Measurements from ENCODE around the gene CCNI2. TPM values are rescaled to one million over a fixed set of nuclear protein-coding genes. Genes with fewer than 3 reads are reported as not detected.

CCNI2 gene
- total RNA-seq: 10 to 100 TPM in 1 of 2 experiments, 1 to 10 TPM in 1; 8.7 to 10.0 TPM

DNA sequence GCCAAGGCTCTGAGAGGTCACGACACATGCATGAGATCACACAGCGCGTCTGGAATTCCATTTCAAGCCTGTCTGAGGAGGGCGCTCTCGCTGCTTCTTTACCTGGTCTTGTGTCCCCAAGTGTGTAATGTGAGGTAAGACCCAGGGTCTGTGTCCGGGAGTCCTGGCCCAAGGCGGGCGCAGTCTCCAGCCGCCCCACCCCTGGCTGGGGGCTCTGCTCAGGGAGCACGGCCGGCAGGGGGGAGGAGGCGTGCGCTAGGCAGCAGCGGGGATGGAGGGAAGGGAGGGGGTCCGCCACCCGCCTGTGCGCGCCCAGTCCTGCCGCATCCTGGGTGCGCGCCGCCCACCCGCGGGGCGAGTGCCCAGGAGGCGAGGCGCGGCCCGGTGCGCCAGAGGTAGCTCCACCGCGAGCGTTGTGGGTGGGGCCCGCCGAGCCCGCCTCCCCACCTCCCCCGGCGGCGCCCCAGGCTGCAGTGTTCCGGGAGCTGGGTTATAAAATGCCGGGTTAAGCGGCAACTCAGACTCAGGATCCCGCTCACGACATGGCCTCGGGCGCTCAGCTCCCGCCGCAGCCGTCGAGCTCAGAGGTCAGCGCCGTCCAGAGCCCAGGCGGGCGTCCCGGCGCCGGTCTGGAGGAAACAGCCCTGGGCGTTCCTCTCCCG lies at the start of gene CCNI2:
Gene CCNI2, plus strand, starts transcription at position 473 of the 662 bp plus-strand sequence. Its CDS starts 70 bp downstream, at position 543.
- H3K4me1 Mint-ChIP-seq (ENCODE audit: low read depth): peaks cover 36% of the 10 kb centered on the region
- H3K27me3 Mint-ChIP-seq: peaks cover 10% of the 10 kb centered on the region
- peak; percentile 76 for ATAC-seq
- POLR2A ChIA-PET: interaction anchor here (0.6 to 3.4 kb wide), 7 partner anchors 10 to 251 kb away, joined by 3 to 23 read pairs (median 3); partner anchors contain the start of gene KIF3A
- CTCF ChIA-PET: interaction anchor here (0.7 to 3.8 kb wide), 17 partner anchors 7 to 221 kb away, joined by 3 to 36 read pairs (median 3); partner anchors contain the start of genes IL4, KIF3A and SEPTIN8
- H3K36me3 Mint-ChIP-seq (ENCODE audit: low read depth): peaks cover 13% of the 10 kb centered on the region
- intact Hi-C loops (cut with micrococcal nuclease): loop anchor here (5.0 kb wide), 1 partner anchor 75 kb away; no protein-coding TSS in a partner anchor
- H3K9me3 Mint-ChIP-seq: no peaks in the 10 kb centered on the region
- TF ChIP-seq, protein P1, sequence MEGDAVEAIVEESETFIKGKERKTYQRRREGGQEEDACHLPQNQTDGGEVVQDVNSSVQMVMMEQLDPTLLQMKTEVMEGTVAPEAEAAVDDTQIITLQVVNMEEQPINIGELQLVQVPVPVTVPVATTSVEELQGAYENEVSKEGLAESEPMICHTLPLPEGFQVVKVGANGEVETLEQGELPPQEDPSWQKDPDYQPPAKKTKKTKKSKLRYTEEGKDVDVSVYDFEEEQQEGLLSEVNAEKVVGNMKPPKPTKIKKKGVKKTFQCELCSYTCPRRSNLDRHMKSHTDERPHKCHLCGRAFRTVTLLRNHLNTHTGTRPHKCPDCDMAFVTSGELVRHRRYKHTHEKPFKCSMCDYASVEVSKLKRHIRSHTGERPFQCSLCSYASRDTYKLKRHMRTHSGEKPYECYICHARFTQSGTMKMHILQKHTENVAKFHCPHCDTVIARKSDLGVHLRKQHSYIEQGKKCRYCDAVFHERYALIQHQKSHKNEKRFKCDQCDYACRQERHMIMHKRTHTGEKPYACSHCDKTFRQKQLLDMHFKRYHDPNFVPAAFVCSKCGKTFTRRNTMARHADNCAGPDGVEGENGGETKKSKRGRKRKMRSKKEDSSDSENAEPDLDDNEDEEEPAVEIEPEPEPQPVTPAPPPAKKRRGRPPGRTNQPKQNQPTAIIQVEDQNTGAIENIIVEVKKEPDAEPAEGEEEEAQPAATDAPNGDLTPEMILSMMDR (IDR thresholded peaks at IDR 0.05): peak; percentile 68
- H3K4me3 Mint-ChIP-seq: peak within 1 kb of the TSS; percentile 75
- DNase-seq: peak; percentile 79
- H3K27ac Mint-ChIP-seq: peak within 1 kb of the TSS; percentile 75

GRCh38 chr5:132704875-132705274 lies 42.4 kb upstream of the CCNI2 start:
- no peaks in the 10 kb centered on the region for H3K27me3 Mint-ChIP-seq
- intact Hi-C loops (cut with micrococcal nuclease): no loop called here
- ChIA-PET POLR2A (interaction anchor here (1.1 kb wide), 1 partner anchor 47 kb away, joined by 3 read pairs; the partner anchor contains the start of gene IL13), CTCF (interaction anchor here (1.1 to 3.1 kb wide), 4 partner anchors 11 to 178 kb away, joined by 3 to 14 read pairs (median 4); no protein-coding TSS in a partner anchor)
- H3K27ac Mint-ChIP-seq: no peak overlapping the region
- H3K9me3 Mint-ChIP-seq: no peaks in the 10 kb centered on the region
- ATAC-seq: no peak
- DNase-seq: no peak
- peaks cover 6% of the 10 kb centered on the region for H3K4me1 Mint-ChIP-seq (ENCODE audit: low read depth)
- H3K4me3 Mint-ChIP-seq: no peak overlapping the region
- peaks cover 21% of the 10 kb centered on the region for H3K36me3 Mint-ChIP-seq (ENCODE audit: low read depth)
- TF ChIP-seq, protein P1 (IDR thresholded peaks at IDR 0.05): no peak

DNA sequence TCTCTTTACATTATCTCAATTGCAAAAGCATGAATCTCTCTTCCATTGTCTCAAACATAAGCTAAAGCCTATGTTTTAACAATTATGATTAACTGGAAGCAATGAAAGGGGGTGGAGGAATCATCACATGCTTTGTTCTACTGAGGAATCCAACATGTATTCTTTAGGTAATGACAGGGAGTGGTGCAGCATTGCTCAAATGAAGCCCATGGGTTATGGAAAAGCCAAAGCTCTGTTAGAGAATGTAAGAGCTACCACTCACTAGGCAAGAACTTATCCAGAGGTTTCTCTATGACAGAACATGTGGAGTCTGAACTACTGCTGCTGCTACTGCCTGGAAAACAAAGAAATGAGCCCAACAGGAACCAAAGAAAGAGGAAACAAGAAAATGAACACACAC lies 38.6 kb upstream of the CCNI2 start:
- Mint-ChIP-seq H3K27me3 (no peaks in the 10 kb centered on the region), H3K4me3 (no peak overlapping the region), H3K36me3 (ENCODE audit: low read depth) (peaks cover 4% of the 10 kb centered on the region), H3K27ac (no peak overlapping the region), H3K9me3 (no peaks in the 10 kb centered on the region), H3K4me1 (ENCODE audit: low read depth) (peaks cover 7% of the 10 kb centered on the region)
- POLR2A ChIA-PET: interaction anchor here (1.2 kb wide), 1 partner anchor 44 kb away, joined by 3 read pairs; no protein-coding TSS in a partner anchor
- ATAC-seq (no peak), DNase-seq (no peak)
- intact Hi-C loops (cut with micrococcal nuclease): no loop called here
- TF ChIP-seq, protein P1 (IDR thresholded peaks at IDR 0.05): no peak
- CTCF ChIA-PET: interaction anchor here (0.8 to 1.6 kb wide), 5 partner anchors 22 to 218 kb away, joined by 3 read pairs; partner anchors contain the start of gene KIF3A

- Mint-ChIP-seq H3K27ac (no peak overlapping the region), H3K9me3 (no peaks in the 10 kb centered on the region), H3K27me3 (no peaks in the 10 kb centered on the region), H3K4me3 (no peak overlapping the region), H3K36me3 (ENCODE audit: low read depth) (peaks cover 6% of the 10 kb centered on the region), H3K4me1 (ENCODE audit: low read depth) (peaks cover 15% of the 10 kb centered on the region)
- CTCF ChIA-PET: interaction anchor here (0.7 to 3.3 kb wide), 17 partner anchors 10 to 303 kb away, joined by 3 to 14 read pairs (median 4); partner anchors contain the start of gene IL13
- POLR2A ChIA-PET: interaction anchor here (1.1 kb wide), 1 partner anchor 74 kb away, joined by 4 read pairs; no protein-coding TSS in a partner anchor
- TF ChIP-seq, protein P1 (IDR thresholded peaks at IDR 0.05): peak; percentile 61
- intact Hi-C loops (cut with micrococcal nuclease): loop anchor here (10.0 kb wide), 1 partner anchor 190 kb away; no protein-coding TSS in a partner anchor
- DNase-seq: no peak
- peak; percentile 53 for ATAC-seq
These were observed 32.5 kb upstream of the CCNI2 start for GRCh38 chr5:132714456-132715307.
